ENCODE data around the gene FAM120C.
A peak's percentile ranks its signal among the peaks of the same experiment; 100 is the strongest.

FAM120C gene

GRCh38 chrX:54198262-54198661, 15.2 kb upstream of the FAM120C start:
- no peak for TF ChIP-seq CTCF (IDR thresholded peaks at IDR 0.05; ENCODE audit: extremely low read depth, insufficient read depth, missing control alignments)
- DNase-seq (ENCODE audit: low spot score) = no peak
- in situ Hi-C loops (cut with MboI; ENCODE audit: low pct_unique_long_range_greater_than_20kb, low sequenced_read_pairs, unreplicated experiment) = no loop called here

- in situ Hi-C loops (cut with MboI; ENCODE audit: low pct_unique_long_range_greater_than_20kb, low sequenced_read_pairs, unreplicated experiment) = no loop called here
- no peak for TF ChIP-seq CTCF (IDR thresholded peaks at IDR 0.05; ENCODE audit: extremely low read depth, insufficient read depth, missing control alignments)
- no peak for DNase-seq (ENCODE audit: low spot score)
Measured at GRCh38 chrX:54194982-54195588, 12.0 kb upstream of the FAM120C start.

- in situ Hi-C loops (cut with MboI; ENCODE audit: low pct_unique_long_range_greater_than_20kb, low sequenced_read_pairs, unreplicated experiment) = no loop called here
- no peak for DNase-seq (ENCODE audit: low spot score)
- TF ChIP-seq CTCF (IDR thresholded peaks at IDR 0.05; ENCODE audit: extremely low read depth, insufficient read depth, missing control alignments) = no peak
Measured at GRCh38 chrX:54193085-54193821, 10.2 kb upstream of the FAM120C start.

GRCh38 chrX:54184474-54184873, 1.4 kb upstream of the FAM120C start:
- in situ Hi-C loops (cut with MboI; ENCODE audit: low pct_unique_long_range_greater_than_20kb, low sequenced_read_pairs, unreplicated experiment) = no loop called here
- no peak for TF ChIP-seq CTCF (IDR thresholded peaks at IDR 0.05; ENCODE audit: extremely low read depth, insufficient read depth, missing control alignments)
- no peak for DNase-seq (ENCODE audit: low spot score)

- no peak for TF ChIP-seq CTCF (IDR thresholded peaks at IDR 0.05; ENCODE audit: extremely low read depth, insufficient read depth, missing control alignments)
- peak; percentile 63 for DNase-seq (ENCODE audit: low spot score)
- in situ Hi-C loops (cut with MboI; ENCODE audit: low pct_unique_long_range_greater_than_20kb, low sequenced_read_pairs, unreplicated experiment) = no loop called here
Measured at GRCh38 chrX:54182194-54182863, 725 bp downstream of the FAM120C start.

- no peak for TF ChIP-seq CTCF (IDR thresholded peaks at IDR 0.05; ENCODE audit: extremely low read depth, insufficient read depth, missing control alignments)
- no peak for DNase-seq (ENCODE audit: low spot score)
- in situ Hi-C loops (cut with MboI; ENCODE audit: low pct_unique_long_range_greater_than_20kb, low sequenced_read_pairs, unreplicated experiment) = no loop called here
Measured at GRCh38 chrX:54181202-54181953, 1.7 kb downstream of the FAM120C start.
